H9 (cell line): Measurements from ENCODE around the gene CDC5L. TPM values are rescaled to one million over a fixed set of nuclear protein-coding genes. Genes with fewer than 3 reads are reported as not detected.

Source experiments
- DNase-seq: peaks from one replicate; pipeline ENCODE4 v3.0.0-alpha.2; 2017
- H2AFZ ChIP-seq: one replicate; pipeline ENCODE4 v1.6.1; 2013; ENCODE audit warnings: mild to moderate bottlenecking, low read length, control low read depth, moderate library complexity
- H2AK5ac ChIP-seq: 2 replicates; pipeline ENCODE4 v1.6.1; 2013; ENCODE audit warnings: low read length, control low read depth, mixed read lengths; ENCODE audit not compliant: insufficient read length
- H2BK120ac ChIP-seq: one replicate; pipeline ENCODE4 v1.6.1; 2013; ENCODE audit warnings: low read depth, mild to moderate bottlenecking, low read length, control low read depth, inconsistent platforms; ENCODE audit not compliant: poor library complexity, severe bottlenecking
- H2BK12ac ChIP-seq: 2 replicates; pipeline ENCODE4 v1.6.1; 2013; ENCODE audit warnings: low read length, control low read depth, mixed read lengths, low read depth; ENCODE audit not compliant: insufficient read length
- H2BK15ac ChIP-seq: 2 replicates; pipeline ENCODE4 v1.6.1; 2013; ENCODE audit warnings: low read depth, low read length, control low read depth
- H2BK20ac ChIP-seq: one replicate; pipeline ENCODE4 v1.6.1; 2013; ENCODE audit warnings: low read depth, mild to moderate bottlenecking, low read length, control low read depth, inconsistent platforms; ENCODE audit not compliant: poor library complexity, severe bottlenecking
- H2BK5ac ChIP-seq: 2 replicates; pipeline ENCODE4 v1.6.1; 2013; ENCODE audit warnings: low read length, control low read depth, mixed read lengths; ENCODE audit not compliant: insufficient read length
- H3K14ac ChIP-seq: 2 replicates; pipeline ENCODE4 v1.6.1; 2013; ENCODE audit warnings: low read length, control low read depth; ENCODE audit not compliant: insufficient read depth
- H3K18ac ChIP-seq: 2 replicates; pipeline ENCODE4 v1.6.1; 2013; ENCODE audit warnings: low read depth, mild to moderate bottlenecking, mixed read lengths, low read length, control low read depth; ENCODE audit not compliant: insufficient read length
- H3K23ac ChIP-seq: 2 replicates; pipeline ENCODE4 v1.6.1; 2013; ENCODE audit warnings: low read length, control low read depth, mixed read lengths, low read depth; ENCODE audit not compliant: insufficient read length
- H3K23me2 ChIP-seq: 2 replicates; pipeline ENCODE4 v1.6.1; 2013; ENCODE audit warnings: low read depth, mild to moderate bottlenecking, mixed read lengths, low read length, control low read depth; ENCODE audit not compliant: insufficient read length, poor library complexity, severe bottlenecking
- H3K27ac ChIP-seq: 2 replicates; pipeline ENCODE4 v1.5.1; 2013; ENCODE audit warnings: low read length, control low read depth, mixed read lengths, low read depth; ENCODE audit not compliant: insufficient read length
- H3K27me3 ChIP-seq: 2 replicates; pipeline ENCODE4 v1.6.1; 2013; ENCODE audit warnings: low read length, control low read depth, inconsistent platforms; ENCODE audit not compliant: insufficient read depth
- H3K4ac ChIP-seq: 2 replicates; pipeline ENCODE4 v1.6.1; 2013; ENCODE audit warnings: low read depth, mild to moderate bottlenecking, control low read depth, inconsistent platforms, low read length, moderate library complexity
- H3K4me1 ChIP-seq: 2 replicates; pipeline ENCODE4 v1.6.1; 2013; ENCODE audit warnings: low read length, control low read depth, inconsistent platforms; ENCODE audit not compliant: insufficient read depth
- H3K4me2 ChIP-seq: 2 replicates; pipeline ENCODE4 v1.6.1; 2013; ENCODE audit warnings: low read length, control low read depth, mixed read lengths; ENCODE audit not compliant: insufficient read length, insufficient read depth
- H3K56ac ChIP-seq: 2 replicates; pipeline ENCODE4 v1.6.1; 2013; ENCODE audit warnings: low read depth, mild to moderate bottlenecking, mixed read lengths, low read length, control low read depth; ENCODE audit not compliant: insufficient read length
- H3K79me1 ChIP-seq: 2 replicates; pipeline ENCODE4 v1.6.1; 2013; ENCODE audit warnings: low read depth, mild to moderate bottlenecking, moderate library complexity, low read length, control low read depth, inconsistent platforms; ENCODE audit not compliant: insufficient read depth, poor library complexity, severe bottlenecking
- H3K79me2 ChIP-seq: 2 replicates; pipeline ENCODE4 v1.6.1; 2013; ENCODE audit warnings: low read length, control low read depth, inconsistent platforms; ENCODE audit not compliant: insufficient read depth
- H3K9ac ChIP-seq: 2 replicates; pipeline ENCODE4 v1.6.1; 2013; ENCODE audit warnings: low read length, control low read depth, mixed read lengths; ENCODE audit not compliant: insufficient read length; ENCODE audit errors: extremely low read depth
- H3K9me3 ChIP-seq: one replicate; pipeline ENCODE4 v1.6.1; 2013; ENCODE audit warnings: low read depth, low read length, inconsistent platforms; ENCODE audit not compliant: control insufficient read depth
- H3T11ph ChIP-seq: one replicate; pipeline ENCODE4 v1.6.1; 2013; ENCODE audit warnings: mild to moderate bottlenecking, low read length, control low read depth, inconsistent platforms
- H4K20me1 ChIP-seq: one replicate; pipeline ENCODE4 v1.6.1; 2013; ENCODE audit not compliant: control insufficient read depth, insufficient read length, insufficient read depth
- H4K5ac ChIP-seq: 2 replicates; pipeline ENCODE4 v1.6.1; 2013; ENCODE audit warnings: low read depth, mild to moderate bottlenecking, mixed read lengths, low read length, control low read depth; ENCODE audit not compliant: insufficient read length
- H4K8ac ChIP-seq: replicated peaks from 2 replicates; pipeline ENCODE4 v1.6.1; 2013; ENCODE audit warnings: low read length, control low read depth, mixed read lengths, low read depth; ENCODE audit not compliant: insufficient read length
- H4K91ac ChIP-seq: 2 replicates; pipeline ENCODE4 v1.6.1; 2013; ENCODE audit warnings: low read depth, mild to moderate bottlenecking, moderate library complexity, mixed read lengths, low read length, control low read depth; ENCODE audit not compliant: insufficient read length
- H3K27ac Mint-ChIP-seq, 3 experiments: 2 replicates in 2 of 3; 3 replicates in 1 of 3; pipeline ENCODE4 v1.8.0; 2020 to 2021; ENCODE audit warnings: mixed read lengths in 3 of 3, mild to moderate bottlenecking in 1 of 3, moderate library complexity in 1 of 3
- H3K27me3 Mint-ChIP-seq: 2 replicates; pipeline ENCODE4 v1.8.0; 2021; ENCODE audit warnings: low read depth, mild to moderate bottlenecking, moderate library complexity, mixed read lengths
- H3K36me3 Mint-ChIP-seq, 3 experiments: 2 replicates in 2 of 3; 3 replicates in 1 of 3; pipeline ENCODE4 v1.8.0; 2020 to 2021; ENCODE audit warnings: low read depth in 3 of 3, mixed read lengths in 3 of 3; ENCODE audit not compliant: insufficient read depth in 1 of 3
- H3K4me1 Mint-ChIP-seq, 2 experiments: 2 replicates each; pipeline ENCODE4 v1.8.0; 2020; ENCODE audit warnings: mixed read lengths in 2 of 2
- H3K4me3 Mint-ChIP-seq, 2 experiments: 2 replicates in 1 of 2; 3 replicates in 1 of 2; pipeline ENCODE4 v1.8.0; 2020 to 2021; ENCODE audit warnings: mild to moderate bottlenecking in 2 of 2, mixed read lengths in 2 of 2, moderate library complexity in 1 of 2
- H3K9me3 Mint-ChIP-seq, 2 experiments: 2 replicates in 1 of 2; 3 replicates in 1 of 2; pipeline ENCODE4 v1.8.0; 2020; ENCODE audit warnings: mild to moderate bottlenecking in 2 of 2, mixed read lengths in 2 of 2, moderate library complexity in 1 of 2
- WGBS: extraction: QIAGEN DNeasy Blood & Tissue Kit; methylation state at CpG from one replicate; pipeline ENCODE4 v1.1.7; 2013; ENCODE audit warnings: missing lambda C conversion rate, low lambda C conversion rate, mixed read lengths; ENCODE audit not compliant: insufficient read length; ENCODE audit errors: extremely low coverage; 5-methylcytosine and 5-hydroxymethylcytosine counted together
- total RNA-seq: library from RNA; stranded (reverse); gene quantifications from 2 replicates; pipeline ENCODE4 v1.2.1, GENCODE V29; 2021
- TF ChIP-seq, protein P1 (sequence below): fragments of 200-600 bp; sonication (generic); conservative IDR thresholded peaks from 3 replicates; pipeline ENCODE4 v1.8.0; 2021; ENCODE audit warnings: antibody characterized with exemption, mild to moderate bottlenecking

The CDC5L gene
- total RNA-seq, 1 experiment from 2014 or later: 34.3 TPM

DNA sequence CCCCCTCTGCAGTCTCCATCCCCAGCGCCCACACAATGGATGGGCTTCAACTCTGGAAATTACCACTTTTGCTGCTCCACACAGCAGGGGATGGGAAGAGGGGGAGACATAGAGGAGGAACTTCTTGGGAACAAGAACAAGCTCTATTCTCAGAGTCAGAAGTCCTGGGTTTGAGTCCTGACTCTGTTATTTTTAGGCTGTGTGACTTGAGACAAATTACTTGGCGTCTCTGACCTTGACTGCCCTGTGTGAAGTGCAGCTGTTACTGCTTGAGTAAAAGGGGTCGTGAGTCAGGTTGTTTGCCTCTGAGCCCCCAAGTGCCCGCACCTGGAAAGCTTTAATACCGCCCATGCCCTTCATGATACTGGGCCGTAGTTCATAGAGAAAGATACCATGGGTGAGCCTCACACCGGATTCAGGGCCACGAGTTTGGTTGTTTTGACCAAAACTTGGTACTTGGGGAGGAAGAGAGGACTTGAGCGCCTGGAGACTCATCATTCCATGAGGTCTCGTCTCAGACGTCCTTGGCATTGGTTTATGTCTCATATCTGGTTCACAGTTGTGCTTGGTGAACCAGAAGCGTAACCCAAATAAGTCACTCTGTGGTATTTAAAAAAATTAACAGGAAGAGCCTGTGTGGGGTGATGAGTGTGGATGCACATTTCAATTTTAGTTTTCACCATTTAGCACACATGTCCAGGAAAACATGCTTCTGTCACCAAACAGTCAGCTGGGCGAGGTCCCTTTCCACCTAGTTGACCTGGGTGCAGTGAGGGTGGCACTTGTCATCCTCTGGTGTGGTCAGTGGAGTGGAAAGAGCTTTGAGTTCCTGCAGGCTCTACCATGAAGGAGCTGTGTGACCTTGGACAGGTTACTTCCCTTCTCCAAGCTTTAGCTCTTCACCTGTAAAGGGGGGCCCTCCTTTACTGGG lies 75.6 kb downstream of the CDC5L start:
- no peak overlapping the region for H3K9ac ChIP-seq
- no peak overlapping the region for H2BK5ac ChIP-seq
- Mint-ChIP-seq H3K27ac (no peak overlapping the region), H3K27me3 (no peaks in the 10 kb centered on the region), H3K4me1 (peaks cover 5 to 10% of the 10 kb centered on the region in 2 experiments; a peak in 3 of 4 replicates), H3K9me3 (no peaks in the 10 kb centered on the region), H3K36me3 (no peaks in the 10 kb centered on the region), H3K4me3 (no peak overlapping the region)
- H2BK15ac ChIP-seq: no peak overlapping the region
- TF ChIP-seq, protein P1, sequence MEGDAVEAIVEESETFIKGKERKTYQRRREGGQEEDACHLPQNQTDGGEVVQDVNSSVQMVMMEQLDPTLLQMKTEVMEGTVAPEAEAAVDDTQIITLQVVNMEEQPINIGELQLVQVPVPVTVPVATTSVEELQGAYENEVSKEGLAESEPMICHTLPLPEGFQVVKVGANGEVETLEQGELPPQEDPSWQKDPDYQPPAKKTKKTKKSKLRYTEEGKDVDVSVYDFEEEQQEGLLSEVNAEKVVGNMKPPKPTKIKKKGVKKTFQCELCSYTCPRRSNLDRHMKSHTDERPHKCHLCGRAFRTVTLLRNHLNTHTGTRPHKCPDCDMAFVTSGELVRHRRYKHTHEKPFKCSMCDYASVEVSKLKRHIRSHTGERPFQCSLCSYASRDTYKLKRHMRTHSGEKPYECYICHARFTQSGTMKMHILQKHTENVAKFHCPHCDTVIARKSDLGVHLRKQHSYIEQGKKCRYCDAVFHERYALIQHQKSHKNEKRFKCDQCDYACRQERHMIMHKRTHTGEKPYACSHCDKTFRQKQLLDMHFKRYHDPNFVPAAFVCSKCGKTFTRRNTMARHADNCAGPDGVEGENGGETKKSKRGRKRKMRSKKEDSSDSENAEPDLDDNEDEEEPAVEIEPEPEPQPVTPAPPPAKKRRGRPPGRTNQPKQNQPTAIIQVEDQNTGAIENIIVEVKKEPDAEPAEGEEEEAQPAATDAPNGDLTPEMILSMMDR: no peak
- no peaks in the 10 kb centered on the region for H3K9me3 ChIP-seq
- no peak overlapping the region for H3K18ac ChIP-seq
- WGBS: no CpG with 5 or more reads among the region's 13 CpGs
- no peaks in the 10 kb centered on the region for H3K79me2 ChIP-seq
- H2AK5ac ChIP-seq: no peak overlapping the region
- no peaks in the 10 kb centered on the region for H3K79me1 ChIP-seq
- H4K91ac ChIP-seq: no peak overlapping the region
- no peak overlapping the region for H3K14ac ChIP-seq
- H3K23me2 ChIP-seq: no peaks in the 10 kb centered on the region
- no peak overlapping the region for H3K23ac ChIP-seq
- H4K8ac ChIP-seq: no peak overlapping the region
- H3T11ph ChIP-seq: no peak overlapping the region
- no peak overlapping the region for H2BK120ac ChIP-seq
- H2BK12ac ChIP-seq: no peak overlapping the region
- no peaks in the 10 kb centered on the region for H3K4me1 ChIP-seq
- H3K27me3 ChIP-seq: no peaks in the 10 kb centered on the region
- H2BK20ac ChIP-seq: no peak overlapping the region
- no peak overlapping the region for H2AFZ ChIP-seq
- no peak overlapping the region for H3K27ac ChIP-seq
- H3K56ac ChIP-seq: no peak overlapping the region
- H3K4ac ChIP-seq: no peak overlapping the region
- H3K4me2 ChIP-seq: no peak overlapping the region
- H4K20me1 ChIP-seq: no peaks in the 10 kb centered on the region
- H4K5ac ChIP-seq: no peak overlapping the region
- DNase-seq: no peak
